Left renal pelvis (tissue), 4 donors: ENCODE measurements around the gene IL27RA. TPM values are rescaled to one million over a fixed set of nuclear protein-coding genes. Genes with fewer than 3 reads are reported as not detected.
A peak's percentile ranks its signal among the peaks of the same experiment; 100 is the strongest.

ENCODE experiments used
- DNase-seq, 4 donors: peaks; one replicate each; pipeline ENCODE4 v3.0.0-alpha.2; 2013; ENCODE audit warnings: low read depth in 4 of 4, low spot score in 3 of 4
- polyA plus RNA-seq, 4 donors: library from polyadenylated mRNA; unstranded; fragments of 120-200 nt; gene quantifications; one replicate each; pipeline ENCODE4 v1.2.1, GENCODE V29; 2013; ENCODE audit not compliant: insufficient read length in 4 of 4

Gene IL27RA
- polyA plus RNA-seq, 4 donors: 3.8 to 7.8 (median 5.9) TPM

DNA sequence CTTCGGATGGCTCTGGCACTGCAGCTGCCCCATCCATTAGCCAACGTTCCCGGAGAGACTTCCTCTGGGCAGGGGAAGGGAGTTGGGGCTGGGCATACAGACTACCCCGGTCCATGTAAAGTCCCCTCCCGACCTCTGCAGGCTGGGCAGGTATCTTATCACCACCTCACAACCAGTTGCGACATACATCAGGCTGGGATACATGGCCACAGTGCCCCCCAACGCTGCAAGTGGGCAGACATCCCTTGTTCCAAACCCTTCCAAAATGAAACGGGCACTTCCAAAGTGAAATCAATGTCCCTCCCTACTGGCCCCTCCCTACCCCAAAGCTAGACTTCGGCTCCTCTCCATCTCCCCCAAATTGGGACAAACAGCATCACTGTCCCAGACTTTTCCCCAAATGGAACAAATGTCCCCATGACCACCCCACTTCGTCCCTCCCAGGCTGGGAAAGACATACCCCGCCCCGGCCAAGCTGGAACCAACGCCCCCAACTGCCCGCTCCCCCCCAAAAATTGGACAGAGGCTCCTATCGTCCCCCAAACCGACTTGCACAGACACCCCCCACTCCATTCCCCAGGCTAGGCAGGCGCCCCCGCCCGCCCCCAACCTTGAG, 25.3 kb downstream of the IL27RA start:
- no peak for DNase-seq

GRCh38 chr19:14058182-14059092, 26.9 kb downstream of the IL27RA start:
- no peak for DNase-seq

GRCh38 chr19:14059093-14059480, 27.5 kb downstream of the IL27RA start:
- DNase-seq: no peak

DNA sequence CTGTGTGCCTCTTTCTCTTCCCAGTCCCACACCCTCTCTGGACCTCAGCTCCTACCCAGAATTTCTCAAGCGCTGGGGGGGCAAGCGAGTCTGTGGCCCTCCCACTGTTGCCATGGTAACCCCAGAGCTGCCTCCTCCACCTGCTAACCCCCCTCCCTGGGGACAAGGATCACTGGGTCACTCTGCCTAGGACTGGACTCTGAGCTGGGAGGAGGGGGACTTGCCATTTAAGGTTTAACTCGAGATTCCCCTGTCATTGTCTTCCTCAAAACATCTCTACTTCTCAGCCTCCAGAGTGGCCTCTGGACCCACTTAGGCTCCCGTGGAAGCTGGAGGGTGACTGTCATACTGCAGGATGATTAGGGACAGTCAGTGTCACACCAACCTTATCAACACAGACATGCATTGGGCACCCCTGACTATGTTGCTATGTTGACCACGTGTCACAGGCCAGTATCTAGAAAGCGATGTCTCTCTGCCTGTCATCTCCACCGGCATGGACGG, 28.1 kb downstream of the IL27RA start:
- no peak for DNase-seq

DNA sequence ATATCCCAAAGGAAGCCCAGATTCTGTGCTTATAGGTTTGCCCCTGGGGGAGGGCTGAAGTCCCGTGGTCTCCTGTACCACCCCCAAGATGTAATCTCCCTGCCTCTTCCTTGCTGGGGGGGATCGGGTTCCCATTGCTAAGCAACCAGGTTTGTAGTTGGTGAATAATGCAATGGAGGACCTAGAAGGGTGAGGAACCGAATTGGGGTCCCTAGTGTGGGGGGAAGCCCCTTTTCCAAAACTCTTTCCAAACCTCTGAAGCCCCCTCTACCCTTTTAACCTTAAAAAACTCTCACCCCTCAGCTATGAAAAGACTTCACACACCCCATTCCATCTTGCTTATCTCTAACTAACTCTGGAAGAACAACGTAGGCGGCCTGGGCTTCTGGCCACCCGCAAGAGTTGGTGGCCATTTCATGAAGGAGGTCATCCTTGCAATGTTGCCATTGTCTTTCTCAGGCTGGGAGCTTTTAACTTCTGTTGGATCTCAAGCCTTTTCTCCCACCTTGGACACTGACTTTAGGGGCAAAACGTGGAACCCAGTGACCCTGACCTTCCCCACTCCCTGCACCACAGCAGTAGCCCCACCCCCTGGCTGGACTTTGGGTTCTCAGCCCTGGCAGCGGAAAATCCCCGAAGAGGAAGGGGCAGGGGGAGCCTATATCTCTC, 29.7 kb downstream of the IL27RA start:
- no peak for DNase-seq

- DNase-seq: peak in 1 of 4 donors; percentile 67
Observed at GRCh38 chr19:14061751-14062557, 30.4 kb downstream of the IL27RA start, which contains the start of gene PALM3. TSS of gene PALM3 (minus strand) at chr19:14062076. CDS start at chr19:14061980, 96 bp downstream.

DNA sequence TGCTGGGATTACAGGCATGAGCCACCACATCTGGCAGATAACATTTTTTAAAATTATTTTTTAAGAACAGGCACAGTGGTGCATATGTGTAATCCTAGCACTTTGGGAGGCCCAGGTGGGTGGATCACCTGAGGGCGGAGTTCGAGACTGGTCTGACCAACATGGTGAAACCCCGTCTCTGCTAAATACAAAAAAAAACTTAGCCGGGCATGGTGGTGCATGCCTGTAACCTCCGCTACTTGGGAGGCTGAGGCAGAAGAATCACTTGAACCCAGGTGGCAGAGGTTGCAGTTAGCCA, 30.9 kb downstream of the IL27RA start:
- no peak for DNase-seq

DNA sequence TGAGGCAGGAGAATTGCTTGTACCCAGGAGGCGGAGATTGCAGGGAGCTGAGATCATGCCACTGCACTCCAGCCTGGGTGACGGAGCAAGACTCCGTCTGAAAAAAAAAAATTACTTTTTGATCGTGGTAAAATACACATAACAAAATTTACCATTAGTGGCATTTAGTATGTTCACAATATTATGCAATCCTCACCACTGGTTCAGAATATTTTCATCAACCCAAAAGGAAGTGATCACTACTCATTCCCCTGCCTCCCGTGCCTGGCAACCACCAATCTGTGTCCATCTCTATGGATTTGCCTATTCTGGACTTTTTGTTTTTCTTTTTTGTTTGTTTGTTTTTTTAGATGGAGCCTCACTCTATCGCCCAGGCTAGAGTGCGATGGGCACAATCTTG, 31.5 kb downstream of the IL27RA start:
- no peak for DNase-seq

DNA sequence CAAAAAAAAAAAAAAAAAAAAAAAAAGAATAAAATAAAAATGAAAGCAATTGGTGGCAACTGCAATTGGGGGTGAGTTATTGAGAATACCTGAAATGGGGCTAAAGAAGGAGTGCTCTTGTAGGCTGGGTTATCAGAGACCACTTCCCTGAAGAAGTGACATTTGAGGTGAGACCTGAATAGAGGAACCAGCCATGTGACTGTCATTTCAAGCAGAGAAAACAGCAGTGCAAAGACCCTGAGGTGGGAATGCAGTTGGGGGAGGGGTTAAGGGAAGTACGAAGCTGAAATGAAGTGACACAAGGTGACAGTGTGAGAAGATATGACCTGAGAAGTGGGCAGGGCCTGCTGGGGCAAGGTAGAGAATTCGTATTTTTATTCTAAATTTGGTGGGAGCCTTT, 34.6 kb downstream of the IL27RA start:
- no peak for DNase-seq

DNA sequence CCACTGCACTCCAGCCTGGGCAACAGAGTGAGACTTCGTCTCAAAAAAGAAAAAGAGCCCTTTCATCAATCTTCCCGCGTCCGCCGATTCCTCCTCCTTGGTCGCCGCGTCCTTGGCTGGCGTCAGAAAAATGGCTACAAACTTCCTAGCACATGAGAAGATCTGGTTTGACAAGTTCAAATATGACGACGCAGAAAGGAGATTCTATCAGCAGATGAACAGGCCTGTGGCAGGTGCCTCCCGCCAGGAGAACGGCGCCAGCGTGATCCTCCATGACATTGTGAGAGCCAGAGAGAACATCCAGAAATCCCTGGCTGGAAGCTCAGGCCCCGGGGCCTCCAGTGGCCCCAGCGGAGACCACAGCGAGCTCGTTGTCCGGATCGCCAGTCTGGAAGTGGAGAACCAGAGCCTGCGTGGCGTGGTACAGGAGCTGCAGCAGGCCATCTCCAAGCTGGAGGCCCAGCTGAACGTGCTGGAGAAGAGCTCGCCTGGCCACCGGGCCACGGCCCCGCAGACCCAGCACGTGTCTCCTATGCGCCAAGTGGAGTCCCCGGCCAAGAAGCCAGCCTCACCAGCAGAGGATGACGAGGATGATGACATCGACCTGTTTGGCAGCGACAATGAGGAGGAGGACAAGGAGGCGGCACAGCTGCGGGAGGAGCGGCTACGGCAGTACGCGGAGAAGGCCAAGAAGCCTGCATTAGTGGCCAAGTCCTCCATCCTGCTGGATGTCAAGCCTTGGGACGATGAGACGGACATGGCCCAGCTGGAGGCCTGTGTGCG, 38.9 kb downstream of the IL27RA start:
- DNase-seq: no peak

GRCh38 chr19:14072535-14073260, 41.1 kb downstream of the IL27RA start, which contains the start of gene MISP3:
TSS of gene MISP3 (plus strand) at chr19:14072786. CDS start at chr19:14073310, 524 bp downstream.
- no peak for DNase-seq

DNA sequence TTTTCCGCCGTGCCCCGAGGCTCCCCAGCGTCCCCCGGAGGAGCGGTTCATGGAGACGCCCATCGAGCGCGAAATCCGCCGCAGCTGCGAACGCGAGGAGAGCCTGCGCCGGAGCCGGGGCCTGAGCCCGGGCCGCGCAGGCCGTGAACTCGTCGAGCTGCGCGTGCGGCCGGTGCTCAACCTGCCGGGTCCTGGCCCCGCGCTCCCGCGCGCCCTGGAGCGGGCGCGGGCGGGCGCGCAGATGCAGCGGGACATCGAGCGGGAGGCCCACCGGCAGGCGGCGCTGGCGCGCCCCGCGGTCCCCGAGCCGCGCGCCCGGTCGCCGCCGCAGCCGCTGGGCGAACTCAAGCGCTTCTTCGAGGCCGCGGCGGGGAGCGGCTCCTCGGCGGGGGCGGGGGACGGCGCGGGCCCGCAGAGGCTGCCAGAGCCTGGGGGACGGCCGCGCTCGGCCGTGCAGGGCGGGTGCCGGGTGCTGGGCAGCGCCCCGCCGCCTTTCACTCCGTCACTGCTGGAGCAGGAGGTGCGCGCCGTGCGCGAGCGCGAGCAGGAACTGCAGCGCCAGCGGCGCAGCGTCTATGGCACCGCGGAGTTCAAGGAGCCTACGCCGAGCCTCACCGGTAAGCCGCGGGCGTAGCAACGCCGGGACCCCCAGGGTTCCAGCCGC, 41.8 kb downstream of the IL27RA start:
- DNase-seq: no peak

GRCh38 chr19:14073925-14074838, 42.6 kb downstream of the IL27RA start:
- DNase-seq: no peak

DNA sequence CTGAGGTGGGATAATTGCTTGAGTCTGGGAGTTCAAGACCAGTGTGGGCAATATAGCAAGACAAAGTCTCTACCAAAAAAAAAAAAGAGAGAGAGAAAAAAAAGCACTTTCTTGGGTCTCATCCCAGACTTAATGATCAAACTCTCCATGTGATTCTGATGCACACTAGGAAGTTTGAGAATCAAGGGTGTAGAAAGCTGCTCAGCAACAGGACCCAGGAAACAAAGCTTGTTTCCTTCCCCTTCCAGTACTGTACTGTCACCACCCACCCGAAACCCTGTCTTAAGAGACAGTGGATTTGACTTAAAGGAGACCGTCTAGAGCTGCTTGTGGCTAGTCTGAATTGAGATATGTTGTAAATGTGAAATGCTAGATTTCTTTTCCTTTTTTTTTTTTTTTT, 46.8 kb downstream of the IL27RA start:
- no peak for DNase-seq

DNA sequence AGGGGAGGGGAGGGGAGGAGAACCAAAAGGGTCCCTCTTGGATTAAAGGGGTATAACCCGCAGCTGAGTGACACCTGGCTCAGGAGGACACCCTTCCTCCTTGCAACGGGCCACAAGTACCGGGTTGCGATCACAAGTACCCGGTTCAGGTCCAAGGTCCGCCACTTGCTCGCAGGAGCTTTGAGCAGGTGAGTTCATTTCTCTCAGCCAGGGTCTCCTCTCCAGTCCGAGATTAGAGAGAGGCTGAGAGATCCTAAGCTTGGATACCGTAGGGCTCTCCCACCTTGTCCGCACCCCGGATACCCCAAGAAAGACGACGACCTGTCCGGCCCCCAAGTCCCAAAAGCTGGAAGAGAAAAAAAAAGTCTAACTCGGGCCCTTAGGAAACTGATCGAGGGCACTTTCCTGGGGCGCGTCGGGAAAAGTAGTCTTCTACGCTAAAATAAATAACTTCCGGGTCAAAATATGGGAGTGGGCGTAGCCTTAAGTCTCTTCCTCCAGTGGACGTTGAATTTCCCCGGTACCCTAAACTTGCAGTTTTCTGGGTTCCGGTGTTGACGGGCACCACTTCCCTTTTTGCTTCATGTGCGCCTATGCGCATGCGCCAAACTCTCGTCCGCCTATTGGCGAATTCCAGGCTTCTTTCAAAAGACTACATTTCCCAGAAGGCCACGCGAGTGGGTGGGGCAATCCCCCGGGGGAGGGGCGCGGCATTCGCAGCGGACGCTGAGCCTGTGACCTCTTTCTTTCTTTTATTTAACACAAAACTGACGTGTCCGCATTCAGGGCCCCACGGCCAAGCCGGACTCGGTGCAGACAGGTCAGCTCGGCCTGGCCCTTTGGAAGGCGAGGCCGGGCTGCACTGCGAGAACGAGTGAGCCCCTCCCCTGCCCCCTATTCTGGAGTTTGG, 49.6 kb downstream of the IL27RA start:
- DNase-seq: peak; percentile 99 to 100 (median 100)
